HepG2 (cell line): ENCODE measurements around the gene TXNDC16. TPM values are rescaled to one million over a fixed set of nuclear protein-coding genes. Genes with fewer than 3 reads are reported as not detected.

Source experiments
- ATAC-seq: fragments of 200-7000 bp; cut with Tn5 transposase; 3 replicates; pipeline ENCODE4 v1.9.1; 2020; ENCODE audit warnings: mild to moderate bottlenecking, moderate library complexity
- BruUV-seq: library from RNA; stranded (reverse); fragments of 400-500 nt; replicated peaks from 2 replicates; lab custom pipeline; 2021; lab: Mats Ljungman, UMichigan
- CTCF ChIA-PET: fragments of 300-600 bp; formaldehyde crosslinking; extraction: SDS; loops from one replicate; lab custom pipeline; 2021; ENCODE audit warnings: low total read pairs, inconsistent platforms, low intra/inter-chr PET ratio; lab: Yijun Ruan, JAX
- POLR2A ChIA-PET: fragments of 350-600 bp; sonication (Branson Sonifier 250); formaldehyde crosslinking; loops from one replicate; lab custom pipeline; 2020; ENCODE audit warnings: antibody characterized with exemption, inconsistent platforms; lab: Yijun Ruan, JAX
- DNase-seq: peaks from one replicate; pipeline ENCODE4 v3.0.0-alpha.2; 2015; ENCODE audit warnings: low spot score
- FAIRE-seq: peaks from 3 replicates; lab custom pipeline; 2011; peaks lifted over from hg19 to GRCh38; lab: Jason Lieb, UNC
- H2AFZ ChIP-seq: one replicate; pipeline ENCODE4 v1.6.1; 2011; ENCODE audit warnings: low read length, inconsistent platforms
- H3K27ac ChIP-seq: fragments of 300-600 bp; 3 replicates; pipeline ENCODE4 v1.8.0; 2011; ENCODE audit warnings: mixed run types, mild to moderate bottlenecking, mixed read lengths, low read length, inconsistent platforms; ENCODE audit not compliant: insufficient read depth; ENCODE audit errors: extremely low read length
- H3K27me3 ChIP-seq, 2 experiments: fragments of 200-600 bp in 1 of 2; 2 replicates in 1 of 2; 3 replicates in 1 of 2; pipeline versions ENCODE4 v1.6.0 to v1.8.0; 2011; ENCODE audit warnings: low read length in 2 of 2, mild to moderate bottlenecking in 2 of 2, moderate library complexity in 2 of 2, inconsistent platforms in 1 of 2; ENCODE audit not compliant: insufficient read depth in 2 of 2, control insufficient read depth in 1 of 2
- H3K36me3 ChIP-seq, 2 experiments: fragments of 200-600 bp in 1 of 2; replicated peaks in 1 of 2; 2 replicates in 1 of 2; 3 replicates in 1 of 2; pipeline versions ENCODE4 v1.5.1 to v1.8.0; 2011; ENCODE audit warnings: low read length in 2 of 2, inconsistent platforms in 1 of 2; ENCODE audit not compliant: insufficient read depth in 2 of 2, control insufficient read depth in 1 of 2
- H3K4me1 ChIP-seq: 2 replicates; pipeline ENCODE4 v1.5.1; 2012; ENCODE audit warnings: low read length, inconsistent platforms; ENCODE audit not compliant: insufficient read depth
- H3K4me2 ChIP-seq: 2 replicates; pipeline ENCODE4 v1.6.0; 2011; ENCODE audit warnings: low read depth, low read length, inconsistent platforms
- H3K4me3 ChIP-seq, 3 experiments: fragments of 200-600 bp in 1 of 3; sonication (generic), shearing (Covaris generic) in 1 of 3; replicated peaks in 1 of 3; 2 replicates each; pipeline ENCODE4 v1.5.1; 2011 to 2016; ENCODE audit warnings: low read length in 3 of 3, inconsistent platforms in 2 of 3, low read depth in 2 of 3, mild to moderate bottlenecking in 2 of 3, control low read depth in 1 of 3, mixed read lengths in 1 of 3; ENCODE audit not compliant: insufficient read depth in 1 of 3
- H3K79me2 ChIP-seq: one replicate; pipeline ENCODE4 v1.6.1; 2011; ENCODE audit warnings: low read length, inconsistent platforms; ENCODE audit not compliant: insufficient read depth
- H3K9ac ChIP-seq: 2 replicates; pipeline ENCODE4 v1.6.0; 2011; ENCODE audit warnings: mild to moderate bottlenecking, low read depth, low read length, inconsistent platforms; ENCODE audit not compliant: insufficient read depth
- H3K9me3 ChIP-seq: 2 replicates; pipeline ENCODE4 v1.5.1; 2012; ENCODE audit warnings: mild to moderate bottlenecking, low read length
- H4K20me1 ChIP-seq: 2 replicates; pipeline ENCODE4 v1.6.0; 2011; ENCODE audit warnings: inconsistent platforms, mild to moderate bottlenecking, low read length, moderate library complexity; ENCODE audit not compliant: insufficient read depth
- CHCHD3 ChIP-seq: sonication (generic); formaldehyde crosslinking; IDR thresholded peaks from 2 replicates; pipeline ENCODE4 v1.8.0; 2022; ENCODE audit warnings: mild to moderate bottlenecking, missing genetic modification reagents, moderate library complexity
- KIAA2018 ChIP-seq: sonication (generic); formaldehyde crosslinking; IDR thresholded peaks from 2 replicates; pipeline ENCODE4 v1.5.0; 2020; ENCODE audit warnings: mild to moderate bottlenecking, missing genetic modification reagents, borderline replicate concordance
- MTF2 ChIP-seq: sonication (generic); formaldehyde crosslinking; IDR thresholded peaks from 2 replicates; pipeline ENCODE4 v1.5.0; 2020; ENCODE audit warnings: missing genetic modification reagents, borderline replicate concordance
- NONO ChIP-seq, 2 experiments: fragments of 450-650 bp in 1 of 2; sonication (generic) in 1 of 2; formaldehyde crosslinking in 1 of 2; IDR thresholded peaks in 1 of 2; conservative IDR thresholded peaks in 1 of 2; 2 replicates each; pipeline versions ENCODE4 v1.6.1 to v1.8.0; 2017 to 2022; ENCODE audit warnings: mild to moderate bottlenecking in 1 of 2, missing genetic modification reagents in 1 of 2, moderate library complexity in 1 of 2
- RXRB ChIP-seq: IDR thresholded peaks from 2 replicates; pipeline ENCODE4 v1.6.1; 2016; ENCODE audit warnings: borderline replicate concordance, missing genetic modification reagents, missing compliant biosample characterization
- ZNF441 ChIP-seq: sonication (generic); formaldehyde crosslinking; IDR thresholded peaks from 2 replicates; pipeline ENCODE4 v1.7.0; 2021; ENCODE audit warnings: missing genetic modification reagents, borderline replicate concordance
- WGBS: methylation state at CpG from one replicate; pipeline ENCODE4 v1.1.6; 2017; ENCODE audit warnings: low lambda C conversion rate; 5-methylcytosine and 5-hydroxymethylcytosine counted together
- in situ Hi-C: cut with HindIII; loops from 2 replicates; pipeline ENCODE4 v1.10.0; 2017; ENCODE audit warnings: low pct_unique_long_range_greater_than_20kb; ENCODE audit not compliant: extremely low pct_ligation_motif_present
- intact Hi-C: fragments of 100-400 bp; cut with micrococcal nuclease; formaldehyde crosslinking; loops from one replicate; pipeline ENCODE4 v1.10.0; 2022; ENCODE audit not compliant: unreplicated experiment
- polyA plus RNA-seq, 8 experiments: library from polyadenylated mRNA; depleted of rRNA in 3 of 8; stranded (reverse) in 7 of 8; unstranded in 1 of 8; fragments of >200 nt; fragmentation: Illumina TruSeq in 4 of 8; extraction: Trizol in 4 of 8; gene quantifications; 2 replicates each; pipeline versions ENCODE4 v1.2.1 to v1.2.3, GENCODE V29; 2011 to 2016; ENCODE audit warnings: low read depth in 4 of 8, missing spikeins in 1 of 8, mixed read lengths in 1 of 8; ENCODE audit not compliant: insufficient read depth in 1 of 8
- total RNA-seq, 5 experiments: library from RNA; depleted of rRNA; stranded (reverse); fragments of >200 nt; fragmentation: Illumina TruSeq; extraction: Trizol; gene quantifications; 2 replicates each; pipeline ENCODE4 v1.2.3, GENCODE V29; 2016; ENCODE audit warnings: low read depth in 1 of 5

Gene TXNDC16
- total and polyA plus RNA-seq, 2 of the 13 experiments (the other 11 are each of a cell fraction or from before 2014, with no cell fraction given) = 4.6 to 6.2 TPM

DNA sequence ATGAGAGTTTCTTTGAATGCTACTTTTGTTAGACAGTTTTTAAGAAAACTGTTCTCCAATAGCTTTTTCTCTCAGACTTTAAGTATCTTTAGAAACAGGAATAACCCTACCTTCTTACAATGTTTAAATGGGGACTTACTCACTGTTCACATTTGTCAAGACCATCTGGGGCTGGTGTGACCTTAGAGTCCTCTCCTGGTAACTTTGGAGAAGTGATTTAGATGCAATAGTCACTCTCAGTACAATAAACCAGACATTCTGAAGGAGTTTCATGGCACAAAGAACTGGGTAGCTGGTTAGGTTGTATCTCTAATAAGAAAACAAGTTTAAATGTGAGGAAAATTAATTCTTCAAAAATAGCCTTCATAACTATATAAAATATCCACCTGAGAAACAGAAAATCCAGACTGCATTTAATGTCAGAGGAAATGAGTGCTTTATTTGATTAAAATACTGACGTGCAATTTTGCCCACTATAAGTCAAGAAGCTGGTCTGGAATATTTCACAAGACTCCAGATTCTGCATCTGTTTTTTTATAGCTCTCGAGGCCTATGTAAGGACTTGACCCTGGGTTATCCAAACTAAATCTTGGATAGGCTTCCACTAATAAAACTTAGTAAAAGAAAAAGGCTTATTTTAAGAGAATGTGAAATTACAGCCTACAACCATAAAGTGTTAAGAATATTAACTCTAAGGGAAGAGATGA lies 129.5 kb downstream of the TXNDC16 start (continued):
- TF ChIP-seq KIAA2018 (no peak), MTF2 (CRISPR knock-in tag) (no peak)

- no peak overlapping the region for H3K4me2 ChIP-seq
- no peaks in the 10 kb centered on the region for H4K20me1 ChIP-seq
- H3K4me1 ChIP-seq = no peaks in the 10 kb centered on the region
- WGBS = 3% methylated on average over 2 of the region's 2 CpGs
- in situ Hi-C loops (no loop called here), intact Hi-C loops (no loop called here)
- FAIRE-seq = no peak
- CTCF ChIA-PET = no interaction called here
- POLR2A ChIA-PET = no interaction called here
- H3K27ac ChIP-seq = no peak overlapping the region
- no peak overlapping the region for H3K9ac ChIP-seq
- TF ChIP-seq NONO (IDR thresholded peaks at IDR 0.05) (no peak), NONO (CRISPR knock-in tag; conservative IDR thresholded peaks at IDR 0.05) (no peak), ZNF441 (CRISPR knock-in tag) (no peak), CHCHD3 (no peak), RXRB (CRISPR knock-in tag) (no peak)
- no TSS peak for BruUV-seq
- H3K4me3 ChIP-seq = no peak overlapping the region
- no peaks in the 10 kb centered on the region for H3K79me2 ChIP-seq
- ATAC-seq = no peak
- H3K27me3 ChIP-seq = no peaks in the 10 kb centered on the region
- no peaks in the 10 kb centered on the region for H3K9me3 ChIP-seq
- H2AFZ ChIP-seq = no peak overlapping the region
- no peaks in the 10 kb centered on the region for H3K36me3 ChIP-seq
- no peak for DNase-seq
Measured at GRCh38 chr14:52417139-52417538, 135.2 kb downstream of the TXNDC16 start.
